ENCODE results near the gene LRRN4CL. TPM values are rescaled to one million over a fixed set of nuclear protein-coding genes. Genes with fewer than 3 reads are reported as not detected.
A peak's percentile ranks its signal among the peaks of the same experiment; 100 is the strongest.
"Not testable (repeated sequence)": the region's sequence is repeated elsewhere in the genome, so short reads cannot be mapped to it uniquely, and the experiment has no call there.

The LRRN4CL gene
- total RNA-seq, 1 donor from 2014 or later = 0.25 TPM

GRCh38 chr11:62702246-62702645 is 12.9 kb upstream of the LRRN4CL start:
- H3K27me3 ChIP-seq (ENCODE audit: control insufficient read depth, insufficient read depth, low read length) = no peaks in the 10 kb centered on the region
- no peak for DNase-seq (ENCODE audit: low read depth)
- H3K36me3 ChIP-seq (ENCODE audit: control insufficient read depth, insufficient read depth, low read length) = no peaks in the 10 kb centered on the region
- TF ChIP-seq CTCF (IDR thresholded peaks at IDR 0.05; ENCODE audit: insufficient read depth, low read length, poor library complexity, severe bottlenecking) = no peak
- H3K4me3 ChIP-seq (ENCODE audit: low read depth, low read length) = no peak overlapping the region

- peak; percentile 85 for TF ChIP-seq CTCF (IDR thresholded peaks at IDR 0.05; ENCODE audit: insufficient read depth, low read length, poor library complexity, severe bottlenecking)
- H3K36me3 ChIP-seq (ENCODE audit: control insufficient read depth, insufficient read depth, low read length) = no peaks in the 10 kb centered on the region
- DNase-seq (ENCODE audit: low read depth) = no peak
- no peaks in the 10 kb centered on the region for H3K27me3 ChIP-seq (ENCODE audit: control insufficient read depth, insufficient read depth, low read length)
- no peak overlapping the region for H3K4me3 ChIP-seq (ENCODE audit: low read depth, low read length)
These were observed 5.3 kb upstream of the LRRN4CL start for GRCh38 chr11:62694455-62695167.

GRCh38 chr11:62693624-62694023 is 4.3 kb upstream of the LRRN4CL start:
- not testable (repeated sequence) for H3K4me3 ChIP-seq (ENCODE audit: low read depth, low read length); H3K27me3 ChIP-seq (ENCODE audit: control insufficient read depth, insufficient read depth, low read length); DNase-seq (ENCODE audit: low read depth); H3K36me3 ChIP-seq (ENCODE audit: control insufficient read depth, insufficient read depth, low read length)

- Histone ChIP-seq H3K4me3 (ENCODE audit: low read depth, low read length) (no peak overlapping the region), H3K36me3 (ENCODE audit: control insufficient read depth, insufficient read depth, low read length) (no peaks in the 10 kb centered on the region), H3K27me3 (ENCODE audit: control insufficient read depth, insufficient read depth, low read length) (peaks cover 6% of the 10 kb centered on the region)
- no peak for DNase-seq (ENCODE audit: low read depth)
- no peak for TF ChIP-seq CTCF (IDR thresholded peaks at IDR 0.05; ENCODE audit: insufficient read depth, low read length, poor library complexity, severe bottlenecking)
These were observed 839 bp downstream of the LRRN4CL start for GRCh38 chr11:62688491-62688890.

- H3K4me3 ChIP-seq (ENCODE audit: low read depth, low read length) = no peak overlapping the region
- H3K27me3 ChIP-seq (ENCODE audit: control insufficient read depth, insufficient read depth, low read length) = peaks cover 6% of the 10 kb centered on the region
- DNase-seq (ENCODE audit: low read depth) = no peak
- no peak for TF ChIP-seq CTCF (IDR thresholded peaks at IDR 0.05; ENCODE audit: insufficient read depth, low read length, poor library complexity, severe bottlenecking)
- no peaks in the 10 kb centered on the region for H3K36me3 ChIP-seq (ENCODE audit: control insufficient read depth, insufficient read depth, low read length)
These were observed 1.6 kb downstream of the LRRN4CL start for GRCh38 chr11:62687508-62688396.

GRCh38 chr11:62682518-62682917 is 6.8 kb downstream of the LRRN4CL start:
- H3K27me3 ChIP-seq (ENCODE audit: control insufficient read depth, insufficient read depth, low read length) = no peaks in the 10 kb centered on the region
- DNase-seq (ENCODE audit: low read depth) = no peak
- H3K36me3 ChIP-seq (ENCODE audit: control insufficient read depth, insufficient read depth, low read length) = peaks cover 3% of the 10 kb centered on the region
- no peak overlapping the region for H3K4me3 ChIP-seq (ENCODE audit: low read depth, low read length)
- TF ChIP-seq CTCF (IDR thresholded peaks at IDR 0.05; ENCODE audit: insufficient read depth, low read length, poor library complexity, severe bottlenecking) = no peak
